A673 (cell line): ENCODE results near the gene RNF17.
"Not testable (repeated sequence)": the region's sequence is repeated elsewhere in the genome, so short reads cannot be mapped to it uniquely, and the experiment has no call there.

ENCODE experiments used
- CTCF ChIP-seq: fragments of 300-800, 200-600 bp; sonication (generic); conservative IDR thresholded peaks from 2 replicates; pipeline ENCODE4 v1.5.1; 2017; ENCODE audit warnings: low read depth, mild to moderate bottlenecking, antibody characterized with exemption, low read length, moderate library complexity, mixed read lengths
- EZH2 ChIP-seq: fragments of 200-600 bp; sonication (generic); IDR thresholded peaks from 2 replicates; pipeline ENCODE4 v1.6.1; 2017; ENCODE audit warnings: borderline replicate concordance, low read depth, mild to moderate bottlenecking, mixed read lengths, antibody characterized with exemption, low read length; ENCODE audit not compliant: poor library complexity, severe bottlenecking

DNA sequence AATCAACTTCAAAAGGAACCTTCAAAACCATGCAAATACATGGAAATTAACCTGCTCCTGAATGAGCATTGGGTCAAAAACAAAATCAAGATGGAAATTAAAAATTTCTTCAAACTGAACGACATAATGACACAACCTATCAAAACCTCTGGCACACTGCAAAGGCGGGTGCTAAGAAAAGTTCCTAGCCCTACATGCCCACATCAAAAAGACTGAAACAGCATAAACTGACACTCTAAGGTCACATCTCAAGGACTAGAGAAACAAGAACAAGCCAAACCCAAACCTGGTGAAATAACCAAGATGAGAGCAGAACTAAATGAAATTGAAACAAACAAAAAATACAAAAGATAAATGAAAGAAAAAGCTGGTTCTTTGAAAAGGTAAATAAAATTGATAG is 73.6 kb downstream of the RNF17 start:
- not testable (repeated sequence) for TF ChIP-seq EZH2, CTCF
